HG03064 (cell line): ENCODE data around the gene MYH9.
"Not testable (repeated sequence)": the region's sequence is repeated elsewhere in the genome, so short reads cannot be mapped to it uniquely, and the experiment has no call there.

Experiments
- ATAC-seq: cut with Tn5 transposase; IDR thresholded peaks from one replicate; pipeline ENCODE4 v1.9.1; 2021; ENCODE audit warnings: low read depth; ENCODE audit not compliant: unreplicated experiment

Gene MYH9

DNA sequence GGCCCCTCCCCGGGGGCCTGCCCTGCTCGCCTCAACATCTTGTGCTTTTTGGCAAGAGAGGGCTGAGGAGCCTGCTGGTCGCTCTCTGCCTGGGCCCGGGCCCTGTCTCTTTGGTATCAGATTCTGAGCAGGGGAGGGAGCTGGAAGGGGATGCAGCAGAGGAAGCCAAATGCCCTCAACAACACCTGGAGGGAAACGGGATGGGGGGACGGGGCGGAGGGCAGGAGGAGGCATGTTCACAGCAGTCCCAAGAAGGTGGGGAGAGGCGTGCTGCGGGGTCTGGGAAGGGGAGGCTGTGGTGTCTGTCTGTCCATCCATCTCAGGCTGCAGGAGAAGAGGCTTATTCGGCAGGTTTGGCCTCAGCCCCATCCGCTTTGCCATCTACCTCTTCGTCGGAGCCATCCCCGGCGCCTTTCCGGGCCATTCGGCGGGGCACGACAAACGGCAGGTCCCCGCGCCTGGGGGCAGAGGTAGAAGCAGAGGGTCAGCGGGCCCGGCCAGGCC is 105.4 kb downstream of the MYH9 start:
- ATAC-seq, result no peak

GRCh38 chr22:36281781-36282327 is 105.9 kb downstream of the MYH9 start:
- ATAC-seq, result no peak

DNA sequence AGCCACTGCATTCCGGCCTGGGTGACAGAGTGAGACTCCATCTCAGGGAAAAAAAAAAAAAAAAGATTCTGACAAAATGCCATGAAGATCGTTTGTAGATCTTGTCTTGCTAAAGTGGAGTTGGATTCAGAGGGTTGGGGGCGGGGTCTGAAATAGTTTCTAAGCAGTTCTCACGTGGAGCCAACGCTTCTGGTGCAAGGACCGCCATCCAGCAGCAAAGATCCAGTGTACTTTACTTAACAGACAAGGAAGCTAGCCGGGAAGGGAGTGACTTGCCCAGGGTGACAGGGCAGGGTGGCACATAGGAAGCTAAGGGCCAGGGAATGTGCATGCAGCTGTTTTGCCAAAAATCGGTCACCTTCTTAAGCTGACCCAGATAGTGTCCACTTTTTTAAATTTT is 107.4 kb downstream of the MYH9 start:
- ATAC-seq, result no peak

- ATAC-seq, result no peak
Observed at GRCh38 chr22:36279219-36279666, 108.5 kb downstream of the MYH9 start.

GRCh38 chr22:36277482-36278291 is 110.1 kb downstream of the MYH9 start:
- no peak for ATAC-seq

GRCh38 chr22:36274531-36274930 is 113.2 kb downstream of the MYH9 start:
- ATAC-seq, result no peak

- ATAC-seq, result not testable (repeated sequence)
Observed at GRCh38 chr22:36271951-36272350, 115.8 kb downstream of the MYH9 start.

GRCh38 chr22:36271231-36271630 is 116.5 kb downstream of the MYH9 start:
- ATAC-seq, result not testable (repeated sequence)

DNA sequence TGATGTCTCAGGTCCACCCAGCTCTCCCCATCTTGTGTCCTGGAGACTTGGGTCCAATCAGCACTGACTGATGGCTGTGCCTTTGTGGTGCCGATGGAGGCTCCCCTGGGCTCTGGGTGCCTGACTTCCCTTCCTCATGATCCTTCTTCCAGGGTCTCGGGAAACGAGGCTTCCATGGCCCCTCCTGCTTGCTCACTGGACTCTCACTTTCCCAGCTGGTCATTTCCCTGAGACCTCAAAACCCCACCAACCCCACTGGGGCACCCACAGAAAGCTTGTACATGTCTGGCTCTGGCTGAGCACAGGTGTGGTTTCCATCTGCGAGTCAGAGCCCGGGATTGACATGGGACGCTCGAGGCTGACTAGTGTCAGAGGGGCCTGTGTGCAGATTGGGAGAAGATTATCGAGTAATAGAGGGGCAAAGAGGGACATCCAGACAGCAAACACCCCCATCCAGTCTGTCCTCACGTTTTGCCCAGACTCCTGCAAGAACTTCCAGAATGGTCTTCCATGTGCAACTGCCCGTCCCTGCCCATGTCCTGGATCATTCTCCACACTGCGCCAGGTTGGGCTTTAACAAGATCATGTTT is 119.8 kb downstream of the MYH9 start:
- no peak for ATAC-seq

DNA sequence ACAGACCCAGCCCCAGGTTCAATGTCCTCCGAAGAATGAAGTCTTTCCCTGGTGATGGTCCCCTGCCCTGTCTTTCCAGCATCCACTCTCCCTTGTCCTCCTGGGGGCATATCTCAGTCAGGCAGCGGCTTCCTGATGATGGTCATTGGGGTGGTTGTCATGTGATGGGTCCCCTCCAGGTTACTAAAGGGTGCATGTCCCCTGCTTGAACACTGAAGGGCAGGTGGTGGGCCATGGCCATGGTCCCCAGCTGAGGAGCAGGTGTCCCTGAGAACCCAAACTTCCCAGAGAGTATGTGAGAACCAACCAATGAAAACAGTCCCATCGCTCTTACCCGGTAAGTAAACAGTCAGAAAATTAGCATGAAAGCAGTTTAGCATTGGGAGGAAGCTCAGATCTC is 120.7 kb downstream of the MYH9 start:
- no peak for ATAC-seq

DNA sequence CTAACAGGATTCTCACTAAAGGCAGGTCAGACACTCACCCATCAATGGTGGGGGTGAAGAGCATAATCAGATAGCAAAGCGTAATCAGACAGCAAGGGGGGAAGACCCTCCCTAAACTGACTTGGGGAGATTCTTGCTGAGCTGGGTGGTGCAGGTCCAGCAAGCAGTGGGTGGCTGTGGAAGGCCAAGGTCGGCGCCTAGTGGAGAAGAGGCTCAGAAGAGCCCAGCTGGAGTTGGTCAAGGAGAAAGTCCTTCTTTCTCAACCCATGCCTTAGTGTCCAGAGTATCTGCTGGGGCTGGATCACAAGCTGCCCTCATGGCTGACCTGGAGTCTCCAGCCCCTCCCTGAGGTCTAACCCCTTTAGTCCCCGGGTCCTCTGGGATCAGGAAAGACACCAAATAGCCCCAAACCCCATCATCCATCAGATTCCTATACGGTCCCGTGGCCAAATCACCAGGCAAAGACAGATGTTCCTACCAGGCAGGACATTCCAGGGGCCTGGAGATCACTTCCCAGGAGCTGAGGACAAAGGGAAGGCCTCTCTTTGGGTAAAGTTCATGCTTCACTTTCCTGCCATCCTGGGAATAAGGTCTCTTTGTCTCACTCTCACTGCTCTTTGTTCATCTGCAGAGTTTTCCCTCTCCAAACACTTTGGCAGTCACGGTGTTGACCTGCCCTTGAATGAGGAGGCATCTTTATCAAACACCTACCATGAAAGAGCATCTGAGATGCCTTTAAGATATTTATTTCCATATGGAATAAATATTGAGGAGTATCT is 123.7 kb downstream of the MYH9 start:
- not testable (repeated sequence) for ATAC-seq

- ATAC-seq, result not testable (repeated sequence)
Observed at GRCh38 chr22:36263216-36263673, 124.5 kb downstream of the MYH9 start.

DNA sequence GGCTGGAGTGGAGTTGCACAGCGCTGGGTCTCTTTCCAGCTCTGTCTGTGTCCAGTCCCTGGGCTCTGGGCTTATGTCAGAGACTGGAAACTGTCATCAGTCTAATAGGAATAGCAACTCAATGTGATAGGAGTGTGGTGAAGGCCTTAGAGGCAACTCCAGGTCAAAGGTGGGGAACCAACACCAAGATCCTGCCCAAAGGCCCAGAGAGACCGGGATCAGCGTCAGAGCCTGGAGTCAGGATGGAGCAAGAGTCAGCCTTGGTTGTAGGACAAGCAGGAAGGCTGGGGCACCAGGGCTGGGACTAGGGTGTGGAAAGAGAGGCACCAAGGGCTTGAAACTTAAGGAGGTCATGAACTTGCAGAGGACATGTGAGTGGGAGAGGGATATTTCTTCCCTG is 125.5 kb downstream of the MYH9 start:
- not testable (repeated sequence) for ATAC-seq

DNA sequence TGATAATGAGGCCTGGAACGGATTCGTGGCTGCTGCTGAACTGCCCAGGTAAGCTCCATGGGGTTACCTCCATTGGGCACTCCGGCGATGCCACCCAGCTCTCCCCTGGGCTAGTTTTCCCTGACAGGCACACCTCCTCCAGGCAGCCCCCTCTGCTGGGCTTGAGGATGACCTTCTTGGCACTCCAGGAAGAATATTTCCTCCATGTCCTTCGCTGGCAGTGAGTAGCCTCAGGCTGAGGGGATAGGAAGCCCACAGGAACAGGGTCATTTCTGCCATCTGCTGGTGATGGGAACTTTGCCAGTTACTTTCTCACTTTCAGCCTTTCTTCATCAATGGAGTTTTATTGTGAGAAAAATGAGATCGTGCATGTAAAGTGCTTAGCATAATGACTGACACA is 126.1 kb downstream of the MYH9 start:
- ATAC-seq, result not testable (repeated sequence)

DNA sequence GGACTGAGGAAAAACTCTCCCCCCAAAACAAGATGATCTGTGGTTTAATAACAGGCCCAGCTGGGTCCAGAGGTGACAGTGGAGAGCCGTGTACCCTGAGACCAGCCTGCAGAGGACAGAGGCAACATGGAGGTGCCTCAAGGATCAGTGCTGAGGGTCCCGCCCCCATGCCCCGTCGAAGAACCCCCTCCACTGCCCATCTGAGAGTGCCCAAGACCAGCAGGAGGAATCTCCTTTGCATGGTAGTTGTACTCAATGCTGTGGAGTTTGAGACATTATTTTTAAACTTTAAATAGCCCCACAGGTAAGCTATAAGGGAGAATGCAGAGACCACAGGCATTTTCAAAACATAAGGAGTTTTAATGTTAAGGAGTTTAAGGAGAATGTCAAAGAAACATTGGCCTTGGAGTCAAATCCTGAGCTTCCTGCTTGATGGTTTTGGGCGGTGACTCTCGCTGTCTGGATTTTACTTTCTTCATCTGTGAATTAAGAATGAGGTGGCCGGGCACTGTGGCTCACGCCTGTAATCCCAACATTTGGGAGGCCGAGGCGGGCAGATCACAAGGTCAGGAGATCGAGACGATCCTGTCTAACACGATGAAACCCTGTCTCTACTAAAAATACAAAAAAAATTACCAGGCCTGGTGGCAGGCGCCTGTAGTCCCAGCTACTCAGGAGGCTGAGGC is 128.0 kb downstream of the MYH9 start:
- no peak for ATAC-seq

GRCh38 chr22:36258701-36259614 is 128.8 kb downstream of the MYH9 start:
- ATAC-seq, result no peak

DNA sequence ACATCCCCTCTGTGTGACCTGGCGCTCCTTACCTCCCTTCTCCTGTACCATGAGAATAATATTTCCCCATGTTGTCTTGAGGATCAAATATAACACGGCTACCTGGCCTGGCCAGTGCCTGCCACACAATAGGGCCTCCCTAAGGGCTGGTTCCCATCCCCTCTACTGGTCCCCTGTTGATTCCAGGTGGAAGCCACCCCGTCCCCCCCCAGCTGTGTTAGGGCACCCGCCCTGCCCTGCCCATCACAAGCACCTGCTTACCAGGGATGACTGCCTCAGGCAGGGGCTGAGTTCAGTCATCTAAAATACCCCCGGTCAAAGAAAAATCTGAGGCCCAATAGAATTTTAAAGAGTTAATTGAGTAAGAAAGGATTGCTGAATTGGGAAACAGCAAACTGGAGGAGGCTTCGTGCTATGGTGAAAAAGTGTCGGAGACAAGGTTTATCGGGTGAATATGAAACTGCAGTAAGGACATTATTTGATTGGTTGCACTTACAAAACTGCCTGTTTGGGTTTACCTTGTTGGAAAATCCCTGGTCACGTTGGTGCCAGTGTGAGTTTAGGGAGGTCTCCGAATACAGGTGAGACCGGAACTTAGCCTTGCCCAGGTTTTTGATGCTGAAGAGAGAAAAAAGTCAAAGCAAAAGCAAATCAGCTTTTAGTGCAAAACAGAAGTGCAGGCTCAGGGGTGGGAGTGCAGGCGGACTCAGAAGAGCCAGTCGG is 129.7 kb downstream of the MYH9 start:
- no peak for ATAC-seq

- ATAC-seq, result no peak
Observed at GRCh38 chr22:36257308-36257707, 130.5 kb downstream of the MYH9 start.
